ENCODE results near the gene NUP85.

The NUP85 gene

GRCh38 chr17:75208161-75208560, 2.7 kb downstream of the NUP85 start:
- no peak overlapping the region for H3K27ac ChIP-seq
- H3K9me3 ChIP-seq (ENCODE audit: severe bottlenecking), result no peaks in the 10 kb centered on the region
- TF ChIP-seq, protein P1, sequence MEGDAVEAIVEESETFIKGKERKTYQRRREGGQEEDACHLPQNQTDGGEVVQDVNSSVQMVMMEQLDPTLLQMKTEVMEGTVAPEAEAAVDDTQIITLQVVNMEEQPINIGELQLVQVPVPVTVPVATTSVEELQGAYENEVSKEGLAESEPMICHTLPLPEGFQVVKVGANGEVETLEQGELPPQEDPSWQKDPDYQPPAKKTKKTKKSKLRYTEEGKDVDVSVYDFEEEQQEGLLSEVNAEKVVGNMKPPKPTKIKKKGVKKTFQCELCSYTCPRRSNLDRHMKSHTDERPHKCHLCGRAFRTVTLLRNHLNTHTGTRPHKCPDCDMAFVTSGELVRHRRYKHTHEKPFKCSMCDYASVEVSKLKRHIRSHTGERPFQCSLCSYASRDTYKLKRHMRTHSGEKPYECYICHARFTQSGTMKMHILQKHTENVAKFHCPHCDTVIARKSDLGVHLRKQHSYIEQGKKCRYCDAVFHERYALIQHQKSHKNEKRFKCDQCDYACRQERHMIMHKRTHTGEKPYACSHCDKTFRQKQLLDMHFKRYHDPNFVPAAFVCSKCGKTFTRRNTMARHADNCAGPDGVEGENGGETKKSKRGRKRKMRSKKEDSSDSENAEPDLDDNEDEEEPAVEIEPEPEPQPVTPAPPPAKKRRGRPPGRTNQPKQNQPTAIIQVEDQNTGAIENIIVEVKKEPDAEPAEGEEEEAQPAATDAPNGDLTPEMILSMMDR (IDR thresholded peaks at IDR 0.05; ENCODE audit: low read depth, low read length), result no peak
- peaks cover 63% of the 10 kb centered on the region for H3K36me3 ChIP-seq
- DNase-seq, result no peak
- no peak overlapping the region for H3K4me3 ChIP-seq (ENCODE audit: low read depth, low read length)
- no peaks in the 10 kb centered on the region for H3K27me3 ChIP-seq (ENCODE audit: insufficient read depth, low read depth, severe bottlenecking)

DNA sequence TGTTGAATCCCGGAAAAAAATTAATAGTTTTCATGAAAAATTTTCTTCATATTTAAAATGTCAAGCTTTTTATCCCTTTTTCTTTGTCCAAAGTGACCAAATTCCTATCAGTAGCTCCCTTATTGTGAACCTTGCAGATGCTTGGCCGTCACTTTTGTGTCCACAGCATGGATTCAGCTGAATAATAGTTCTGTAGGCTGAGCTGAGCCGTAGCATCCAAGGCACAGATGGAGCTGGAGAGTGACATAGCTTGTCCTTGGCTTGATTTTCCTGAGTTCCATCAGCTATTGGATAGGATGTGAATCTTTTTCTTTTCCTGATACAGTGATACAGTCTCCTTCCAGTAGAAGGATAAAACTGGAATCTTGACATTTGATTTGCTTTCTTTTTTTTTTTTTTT, 3.6 kb downstream of the NUP85 start:
- peaks cover 70% of the 10 kb centered on the region for H3K36me3 ChIP-seq
- DNase-seq, result no peak

GRCh38 chr17:75218131-75218530, 12.7 kb downstream of the NUP85 start:
- no peak overlapping the region for H3K27ac ChIP-seq
- H3K9me3 ChIP-seq (ENCODE audit: severe bottlenecking), result no peaks in the 10 kb centered on the region
- H3K4me3 ChIP-seq (ENCODE audit: low read depth, low read length), result no peak overlapping the region
- H3K27me3 ChIP-seq (ENCODE audit: insufficient read depth, low read depth, severe bottlenecking), result no peaks in the 10 kb centered on the region
- TF ChIP-seq, protein P1 (IDR thresholded peaks at IDR 0.05; ENCODE audit: low read depth, low read length), result no peak
- H3K36me3 ChIP-seq, result peaks cover 98% of the 10 kb centered on the region
- no peak for DNase-seq

More for the DNA sequence above, 3.6 kb downstream of the NUP85 start:
- no peak overlapping the region for H3K4me3 ChIP-seq (ENCODE audit: low read depth, low read length)
- no peaks in the 10 kb centered on the region for H3K9me3 ChIP-seq (ENCODE audit: severe bottlenecking)
- TF ChIP-seq, protein P1 (IDR thresholded peaks at IDR 0.05; ENCODE audit: low read depth, low read length), result no peak
- H3K27me3 ChIP-seq (ENCODE audit: insufficient read depth, low read depth, severe bottlenecking), result no peaks in the 10 kb centered on the region
- no peak overlapping the region for H3K27ac ChIP-seq

- no peak overlapping the region for H3K27ac ChIP-seq
- TF ChIP-seq, protein P1 (IDR thresholded peaks at IDR 0.05; ENCODE audit: low read depth, low read length), result no peak
- DNase-seq, result no peak
- H3K9me3 ChIP-seq (ENCODE audit: severe bottlenecking), result no peaks in the 10 kb centered on the region
- H3K36me3 ChIP-seq, result peaks cover 99% of the 10 kb centered on the region
- H3K27me3 ChIP-seq (ENCODE audit: insufficient read depth, low read depth, severe bottlenecking), result no peaks in the 10 kb centered on the region
- H3K4me3 ChIP-seq (ENCODE audit: low read depth, low read length), result no peak overlapping the region
Measured at GRCh38 chr17:75219815-75220214, 14.3 kb downstream of the NUP85 start.

- Histone ChIP-seq H3K27me3 (ENCODE audit: insufficient read depth, low read depth, severe bottlenecking) (no peaks in the 10 kb centered on the region), H3K4me3 (ENCODE audit: low read depth, low read length) (no peak overlapping the region), H3K9me3 (ENCODE audit: severe bottlenecking) (no peaks in the 10 kb centered on the region), H3K27ac (no peak overlapping the region), H3K36me3 (peaks cover 94% of the 10 kb centered on the region)
- DNase-seq, result no peak
- TF ChIP-seq, protein P1 (IDR thresholded peaks at IDR 0.05; ENCODE audit: low read depth, low read length), result no peak
Measured at GRCh38 chr17:75225016-75225415, 19.5 kb downstream of the NUP85 start.

DNA sequence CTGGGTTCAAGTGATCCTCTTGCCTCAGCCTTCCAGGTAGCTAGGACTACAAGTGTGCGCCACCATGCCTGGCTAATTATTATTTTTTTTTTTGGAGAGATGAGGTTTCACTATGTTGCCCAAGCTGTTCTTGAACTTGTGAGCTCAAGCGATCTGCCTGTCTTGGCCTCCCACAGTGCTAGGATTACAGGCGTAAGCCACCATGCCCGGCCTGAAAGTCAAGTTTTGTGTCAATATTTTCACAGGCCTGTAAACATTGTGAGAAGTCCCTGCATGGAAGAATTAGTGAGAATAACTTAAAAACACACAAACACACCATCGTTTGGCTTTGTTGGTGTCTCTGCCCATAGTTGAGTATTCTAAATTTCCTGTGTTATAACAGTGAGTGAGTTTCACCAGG, 22.2 kb downstream of the NUP85 start:
- TF ChIP-seq, protein P1 (IDR thresholded peaks at IDR 0.05; ENCODE audit: low read depth, low read length), result no peak
- Histone ChIP-seq H3K4me3 (ENCODE audit: low read depth, low read length) (no peak overlapping the region), H3K27me3 (ENCODE audit: insufficient read depth, low read depth, severe bottlenecking) (no peaks in the 10 kb centered on the region), H3K36me3 (peaks cover 91% of the 10 kb centered on the region), H3K27ac (no peak overlapping the region), H3K9me3 (ENCODE audit: severe bottlenecking) (no peaks in the 10 kb centered on the region)
- DNase-seq, result no peak

All from WERI-Rb-1 (cell line).